ENCODE data around the gene EPN3. TPM values are rescaled to one million over a fixed set of nuclear protein-coding genes. Genes with fewer than 3 reads are reported as not detected.
A peak's percentile ranks its signal among the peaks of the same experiment; 100 is the strongest.

EPN3 gene
- total RNA-seq, 1 experiment from 2014 or later = 22.8 TPM

DNA sequence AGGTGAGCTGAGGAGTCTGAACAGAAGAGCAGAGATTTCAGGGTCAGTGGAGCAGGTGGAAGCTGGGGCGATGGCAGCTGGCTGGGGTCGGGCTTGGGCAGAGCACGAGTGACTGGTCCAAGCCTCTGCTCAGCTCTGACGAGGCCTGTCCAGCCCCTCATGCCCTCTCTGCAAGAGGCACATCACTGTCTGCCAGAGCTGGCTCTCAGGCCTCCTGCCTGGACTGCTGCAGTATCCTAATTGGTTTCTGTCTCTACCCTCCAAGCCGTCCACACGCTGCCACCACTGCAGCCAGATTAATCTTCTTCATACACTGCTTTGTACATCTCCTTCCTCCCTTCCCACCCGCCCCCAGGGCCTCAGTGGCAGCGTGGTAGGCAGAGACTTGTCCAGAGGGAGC lies 53.4 kb downstream of the EPN3 start:
- H3K79me2 ChIP-seq (ENCODE audit: low read depth) = no peaks in the 10 kb centered on the region
- no peaks in the 10 kb centered on the region for H3F3A ChIP-seq (ENCODE audit: insufficient read depth, low read depth)
- no peaks in the 10 kb centered on the region for H4K20me1 ChIP-seq (ENCODE audit: insufficient read depth)
- H3K4me1 ChIP-seq (replicated peaks; ENCODE audit: insufficient read depth) = peaks cover 10% of the 10 kb centered on the region
- no TSS peak for BruUV-seq (replicated peaks)
- no peak overlapping the region for H3K27ac ChIP-seq
- H3K27me3 ChIP-seq (ENCODE audit: insufficient read depth, low read depth) = peaks cover 11% of the 10 kb centered on the region; the same call in 1 of the 2 replicates
- no peak overlapping the region for H2AFZ ChIP-seq
- intact Hi-C loops (cut with micrococcal nuclease; ENCODE audit: unreplicated experiment) = no loop called here
- POLR2A ChIA-PET (ENCODE audit: unreplicated experiment) = no interaction called here
- no peak for DNase-seq
- no peaks in the 10 kb centered on the region for H3K9me2 ChIP-seq (ENCODE audit: insufficient read depth)
- H3K9me3 ChIP-seq (ENCODE audit: insufficient read depth, low read depth) = no peaks in the 10 kb centered on the region
- no peak overlapping the region for H3K4me3 ChIP-seq
- H3K36me3 ChIP-seq (ENCODE audit: low read depth) = no peaks in the 10 kb centered on the region
- H3K4me2 ChIP-seq = peak overlapping the region; percentile 14; the same call in 1 of the 2 replicates
- TF ChIP-seq EZH2 (IDR thresholded peaks at IDR 0.05; ENCODE audit: low read depth) = no peak
- TF ChIP-seq, protein P1, sequence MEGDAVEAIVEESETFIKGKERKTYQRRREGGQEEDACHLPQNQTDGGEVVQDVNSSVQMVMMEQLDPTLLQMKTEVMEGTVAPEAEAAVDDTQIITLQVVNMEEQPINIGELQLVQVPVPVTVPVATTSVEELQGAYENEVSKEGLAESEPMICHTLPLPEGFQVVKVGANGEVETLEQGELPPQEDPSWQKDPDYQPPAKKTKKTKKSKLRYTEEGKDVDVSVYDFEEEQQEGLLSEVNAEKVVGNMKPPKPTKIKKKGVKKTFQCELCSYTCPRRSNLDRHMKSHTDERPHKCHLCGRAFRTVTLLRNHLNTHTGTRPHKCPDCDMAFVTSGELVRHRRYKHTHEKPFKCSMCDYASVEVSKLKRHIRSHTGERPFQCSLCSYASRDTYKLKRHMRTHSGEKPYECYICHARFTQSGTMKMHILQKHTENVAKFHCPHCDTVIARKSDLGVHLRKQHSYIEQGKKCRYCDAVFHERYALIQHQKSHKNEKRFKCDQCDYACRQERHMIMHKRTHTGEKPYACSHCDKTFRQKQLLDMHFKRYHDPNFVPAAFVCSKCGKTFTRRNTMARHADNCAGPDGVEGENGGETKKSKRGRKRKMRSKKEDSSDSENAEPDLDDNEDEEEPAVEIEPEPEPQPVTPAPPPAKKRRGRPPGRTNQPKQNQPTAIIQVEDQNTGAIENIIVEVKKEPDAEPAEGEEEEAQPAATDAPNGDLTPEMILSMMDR (conservative IDR thresholded peaks at IDR 0.05) = no peak
- CTCF ChIA-PET = no interaction called here

DNA sequence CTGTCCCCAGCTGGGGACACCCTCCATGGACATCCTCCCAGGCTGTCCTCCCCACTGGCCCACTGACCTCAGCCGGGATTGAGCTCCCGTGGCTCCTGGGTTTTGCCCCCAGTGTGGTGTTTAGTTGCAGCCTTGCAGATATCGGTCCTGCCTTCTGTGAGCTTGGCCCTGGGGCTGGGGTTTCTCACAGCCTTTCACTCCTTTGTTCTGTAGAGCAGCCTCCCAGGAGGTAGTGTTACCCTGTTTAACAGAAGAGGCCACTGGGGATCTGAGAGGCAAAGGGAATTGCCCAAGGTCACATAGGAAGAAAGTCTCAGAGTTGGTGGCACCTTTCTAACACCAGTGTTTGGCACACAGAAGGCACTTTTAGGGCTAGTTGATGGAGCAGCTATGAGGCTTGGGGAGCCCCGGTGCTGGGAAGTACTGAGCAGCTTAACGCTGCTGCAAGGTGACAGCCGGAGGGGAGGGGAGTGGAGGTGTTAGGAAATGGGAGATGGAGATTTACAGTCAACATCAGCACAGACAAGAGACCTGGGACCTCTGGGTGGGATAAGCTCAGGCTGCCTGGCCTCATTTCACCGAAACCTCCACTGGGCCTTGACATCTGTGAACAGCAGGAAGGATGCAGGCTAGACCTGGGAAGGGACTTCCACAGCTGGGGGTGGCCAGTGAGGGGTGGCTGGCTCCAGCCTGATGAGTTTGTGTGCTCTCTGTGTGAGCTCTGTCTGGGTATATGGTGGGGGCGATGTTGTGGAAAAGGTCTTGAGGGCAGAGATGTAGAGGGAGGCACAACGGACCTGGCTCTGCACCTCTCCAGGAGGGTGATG lies 54.1 kb downstream of the EPN3 start:
- ChIA-PET CTCF (interaction anchor here (0.6 kb wide), 1 partner anchor 350 kb away, joined by 5 read pairs; no protein-coding TSS in a partner anchor), POLR2A (ENCODE audit: unreplicated experiment) (no interaction called here)
- Histone ChIP-seq H3K4me1 (replicated peaks; ENCODE audit: insufficient read depth) (peaks cover 10% of the 10 kb centered on the region), H3K4me3 (no peak overlapping the region), H3K27ac (no peak overlapping the region), H3K4me2 (no peak overlapping the region), H3K36me3 (ENCODE audit: low read depth) (no peaks in the 10 kb centered on the region), H3K9me3 (ENCODE audit: insufficient read depth, low read depth) (no peaks in the 10 kb centered on the region), H3F3A (ENCODE audit: insufficient read depth, low read depth) (no peaks in the 10 kb centered on the region), H3K27me3 (ENCODE audit: insufficient read depth, low read depth) (peaks cover 11% of the 10 kb centered on the region; the same call in 1 of the 2 replicates), H2AFZ (no peak overlapping the region), H3K9me2 (ENCODE audit: insufficient read depth) (no peaks in the 10 kb centered on the region), H3K79me2 (ENCODE audit: low read depth) (no peaks in the 10 kb centered on the region), H4K20me1 (ENCODE audit: insufficient read depth) (no peaks in the 10 kb centered on the region)
- TF ChIP-seq, protein P1 (conservative IDR thresholded peaks at IDR 0.05) = no peak
- no peak for TF ChIP-seq EZH2 (IDR thresholded peaks at IDR 0.05; ENCODE audit: low read depth)
- no peak for DNase-seq
- no TSS peak for BruUV-seq (replicated peaks)
- intact Hi-C loops (cut with micrococcal nuclease; ENCODE audit: unreplicated experiment) = no loop called here

DNA sequence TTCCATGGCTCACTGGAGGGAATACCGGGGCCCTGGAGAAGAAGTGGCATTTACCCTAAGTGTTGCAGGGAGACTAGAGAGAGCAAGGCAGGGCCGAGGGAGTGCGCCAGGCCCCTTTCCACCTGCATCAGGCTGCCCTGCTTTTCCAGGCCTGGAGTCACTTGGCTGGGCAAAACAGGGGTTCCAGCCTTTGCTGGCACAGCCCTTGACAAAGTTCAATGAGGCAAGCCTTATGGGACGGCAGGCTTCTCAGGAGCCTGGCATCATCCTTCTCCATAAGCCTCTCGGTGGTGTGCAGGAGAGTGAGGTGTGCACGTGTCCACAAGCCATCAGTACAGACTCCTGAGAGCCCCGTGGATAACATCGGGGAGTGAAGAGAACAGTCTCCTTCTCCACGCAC lies 55.0 kb downstream of the EPN3 start:
- no peaks in the 10 kb centered on the region for H3F3A ChIP-seq (ENCODE audit: insufficient read depth, low read depth)
- no TSS peak for BruUV-seq (replicated peaks)
- POLR2A ChIA-PET (ENCODE audit: unreplicated experiment) = interaction anchor here (0.5 kb wide), 1 partner anchor 25 kb away, joined by 5 read pairs; no protein-coding TSS in a partner anchor

More for the DNA sequence above, 55.0 kb downstream of the EPN3 start:
- no peaks in the 10 kb centered on the region for H3K79me2 ChIP-seq (ENCODE audit: low read depth)
- TF ChIP-seq, protein P1 (conservative IDR thresholded peaks at IDR 0.05) = no peak
- TF ChIP-seq EZH2 (IDR thresholded peaks at IDR 0.05; ENCODE audit: low read depth) = no peak
- H3K4me1 ChIP-seq (replicated peaks; ENCODE audit: insufficient read depth) = peaks cover 10% of the 10 kb centered on the region
- DNase-seq = no peak
- H3K36me3 ChIP-seq (ENCODE audit: low read depth) = no peaks in the 10 kb centered on the region
- H3K4me3 ChIP-seq = no peak overlapping the region
- intact Hi-C loops (cut with micrococcal nuclease; ENCODE audit: unreplicated experiment) = no loop called here
- no peak overlapping the region for H3K27ac ChIP-seq
- H3K9me3 ChIP-seq (ENCODE audit: insufficient read depth, low read depth) = no peaks in the 10 kb centered on the region
- H3K4me2 ChIP-seq = no peak overlapping the region
- H4K20me1 ChIP-seq (ENCODE audit: insufficient read depth) = no peaks in the 10 kb centered on the region
- CTCF ChIA-PET = no interaction called here
- peaks cover 13% of the 10 kb centered on the region; the same call in 1 of the 2 replicates for H3K27me3 ChIP-seq (ENCODE audit: insufficient read depth, low read depth)
- H2AFZ ChIP-seq = no peak overlapping the region
- H3K9me2 ChIP-seq (ENCODE audit: insufficient read depth) = no peaks in the 10 kb centered on the region
